Activated CD4-positive, alpha-beta T cell treated with anti-CD3 and anti-CD28 coated beads, Interleukin-2, amount 50 U/mL, for 4 hours (primary cell): Measurements from ENCODE around the gene CCNO.

Experiments
- DNase-seq, 2 experiments: peaks; one replicate each; pipeline ENCODE4 v3.0.0-alpha.2; 2020

The CCNO gene

GRCh38 chr5:55222985-55223811, 10.2 kb downstream of the CCNO start:
- no peak for DNase-seq

DNA sequence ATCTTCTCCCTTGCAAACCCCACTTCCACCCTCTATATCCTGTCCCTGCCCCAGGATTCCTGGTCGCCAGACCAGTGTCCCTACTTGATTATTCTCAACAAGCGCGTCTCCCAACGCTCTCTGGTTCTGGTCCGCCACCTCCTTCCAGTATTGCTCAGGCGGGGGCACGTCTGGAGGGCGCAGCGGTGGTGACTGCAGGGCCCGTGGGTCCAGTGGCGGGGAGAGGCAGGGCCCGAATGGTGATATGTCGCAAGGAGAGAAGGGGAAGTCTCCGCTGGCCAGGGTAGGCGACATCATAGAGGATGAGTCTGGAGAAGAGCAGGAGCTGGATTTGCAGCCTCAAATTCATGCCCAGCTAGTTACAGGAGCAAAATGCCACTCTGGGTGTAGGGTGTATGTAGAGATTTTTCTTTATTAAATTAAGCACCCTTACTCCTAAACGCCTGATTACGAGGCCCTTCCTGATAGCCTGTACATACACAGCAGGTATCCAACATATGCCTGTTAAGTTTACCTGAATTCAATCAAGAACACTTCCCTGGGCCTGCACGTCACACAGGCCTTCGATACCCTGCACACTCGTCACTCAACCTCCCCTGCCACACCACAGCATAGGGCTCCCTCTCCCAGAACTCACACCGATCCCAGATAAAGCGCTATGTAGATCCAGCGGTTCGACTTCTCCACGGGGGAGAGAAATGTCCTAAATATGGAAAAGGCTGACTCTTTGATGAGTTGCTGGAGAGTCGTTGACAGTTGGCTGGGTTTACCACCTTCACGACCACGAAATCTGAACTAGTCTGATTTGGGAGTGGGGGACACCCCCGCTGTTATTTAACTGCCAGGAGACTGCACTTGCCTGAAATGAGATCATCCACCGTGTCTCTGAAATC, 11.1 kb downstream of the CCNO start:
- no peak for DNase-seq

DNA sequence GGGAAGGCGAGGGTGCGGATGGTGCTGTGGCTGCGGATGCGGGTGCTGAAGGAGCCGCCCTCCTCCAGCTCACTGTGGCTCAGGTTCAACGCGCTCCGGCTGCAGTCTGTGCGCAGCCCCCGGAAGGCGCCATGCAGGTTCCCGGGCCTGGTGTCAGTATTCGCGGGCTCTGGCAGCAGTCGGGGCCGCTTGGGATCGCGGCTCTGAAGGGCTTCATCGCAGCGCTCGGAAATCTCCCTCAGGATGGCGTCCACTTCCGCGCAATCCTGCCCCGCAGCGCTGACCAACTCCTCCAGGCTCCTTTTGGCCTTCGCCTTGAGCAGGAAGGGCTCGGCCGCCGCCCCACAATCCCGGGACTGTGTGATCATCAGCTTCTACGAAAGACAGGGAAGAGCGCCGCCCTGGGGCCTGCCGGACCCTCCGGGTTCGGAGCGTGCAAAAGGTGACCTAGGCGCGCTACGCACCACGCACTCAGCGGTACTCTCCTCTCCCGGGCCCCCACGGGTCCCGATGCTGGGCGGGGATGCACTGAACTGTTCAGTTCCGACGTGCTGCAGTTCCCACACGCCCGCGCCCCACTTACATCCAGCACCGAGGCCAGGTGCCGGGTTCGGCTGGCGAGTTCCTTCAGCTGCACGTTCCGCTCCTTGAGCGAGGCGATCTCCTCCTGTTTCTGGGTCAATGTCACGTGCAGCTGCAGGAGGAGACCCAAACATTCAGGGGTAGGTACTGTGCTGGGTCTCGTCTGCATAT, 12.8 kb downstream of the CCNO start:
- DNase-seq: no peak

- no peak for DNase-seq
Observed at GRCh38 chr5:55219770-55220169, 13.6 kb downstream of the CCNO start.

- DNase-seq: no peak
Observed at GRCh38 chr5:55218967-55219366, 14.4 kb downstream of the CCNO start.

DNA sequence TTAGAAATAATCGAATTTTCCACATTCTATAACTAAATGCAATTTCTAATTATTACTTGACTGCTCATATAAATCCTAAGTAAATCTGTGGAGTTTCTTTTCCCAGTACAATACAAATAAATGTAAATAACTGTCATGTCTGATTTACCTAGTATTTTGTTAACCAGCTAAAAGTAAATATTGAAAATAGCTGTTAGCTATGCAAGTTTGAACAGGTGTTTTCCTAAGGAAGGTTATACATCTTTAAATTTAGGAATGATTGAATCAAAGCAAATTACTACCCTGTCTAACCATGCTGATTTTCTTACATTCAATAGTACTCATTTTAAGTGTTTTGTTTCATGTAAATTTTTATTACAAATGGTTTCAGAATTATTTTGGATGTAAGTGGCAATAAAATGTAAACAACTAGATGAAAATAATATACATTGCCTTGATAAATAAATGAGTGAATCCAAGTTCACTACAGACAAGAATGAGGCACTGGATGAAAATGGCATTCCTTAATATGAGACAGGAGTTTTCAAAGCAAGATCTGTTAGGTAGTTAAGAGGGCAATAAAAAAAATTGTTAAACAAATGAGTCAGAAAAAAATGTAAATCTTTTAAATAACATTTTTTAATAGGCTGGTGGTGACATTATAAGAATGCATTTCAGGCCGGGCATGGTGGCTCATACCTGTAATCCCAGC, 22.1 kb downstream of the CCNO start:
- DNase-seq: no peak

DNA sequence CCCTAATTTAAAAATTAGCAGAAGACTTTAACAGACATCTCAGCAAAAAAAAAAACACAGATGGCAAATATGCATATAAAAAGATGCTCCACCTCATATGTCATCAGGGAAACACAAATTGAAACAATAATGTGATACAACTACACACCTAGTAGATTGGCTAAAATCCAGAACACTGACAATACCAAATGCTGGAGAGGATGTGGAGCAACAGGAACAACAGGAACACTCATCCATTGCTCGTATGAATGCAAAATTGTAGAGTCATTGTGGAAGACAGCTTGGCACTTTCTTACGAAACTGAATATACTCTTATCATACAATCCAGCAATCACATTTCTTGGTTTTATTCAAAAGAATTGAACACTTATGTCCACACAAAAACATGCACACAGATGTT, 28.4 kb downstream of the CCNO start:
- no peak for DNase-seq

DNA sequence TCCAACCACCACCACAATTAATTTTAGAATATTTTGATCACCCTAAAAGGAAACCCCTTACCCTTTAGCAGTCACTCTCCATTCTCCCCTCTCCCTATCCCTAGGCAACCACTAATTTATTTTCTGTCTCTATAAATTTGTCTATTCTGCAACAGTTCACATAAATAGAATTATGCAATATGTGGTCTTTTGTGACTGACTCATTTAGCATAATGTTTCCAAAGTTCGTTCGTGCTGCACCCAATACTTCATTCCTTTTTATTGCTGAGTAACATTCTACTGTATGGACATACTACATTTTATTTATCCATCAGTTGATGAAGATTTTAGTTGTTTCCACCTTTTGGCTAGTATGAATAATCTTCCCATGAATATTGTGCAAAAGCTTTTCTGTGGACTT, 42.2 kb downstream of the CCNO start:
- no peak for DNase-seq

GRCh38 chr5:55188656-55189540, 44.5 kb downstream of the CCNO start:
- no peak for DNase-seq

DNA sequence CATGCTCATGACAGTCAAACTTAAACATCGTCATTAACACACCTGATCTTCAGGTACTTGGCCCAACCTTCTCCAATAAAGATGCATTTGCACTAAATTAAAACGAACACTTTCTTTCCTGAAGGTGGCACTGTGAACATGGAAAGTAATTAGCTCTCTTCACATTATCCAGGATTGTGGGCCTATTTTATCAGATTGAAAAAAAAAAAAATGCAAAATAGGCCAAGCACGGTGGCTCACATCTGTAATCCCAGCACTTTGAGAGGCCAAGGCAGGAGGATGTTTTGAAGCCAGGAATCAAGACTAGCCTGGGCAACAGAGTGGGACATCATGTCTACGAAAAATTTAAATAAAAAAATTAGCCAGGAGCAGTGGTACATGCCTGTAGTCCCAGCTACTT, 46.0 kb downstream of the CCNO start:
- DNase-seq: no peak
